NOMO-1 (cell line): ENCODE results near the gene CPS1.

Source experiments
- DNase-seq, 2 experiments: peaks; one replicate each; lab custom pipeline; 2025; ENCODE audit not compliant: unreplicated experiment in 2 of 2; lab: John Stamatoyannopoulos, UW

The CPS1 gene

GRCh38 chr2:210673117-210673516 is 116.7 kb downstream of the CPS1 start:
- DNase-seq = no peak

GRCh38 chr2:210676067-210676466 is 119.7 kb downstream of the CPS1 start:
- DNase-seq = no peak

- DNase-seq = no peak
Observed at GRCh38 chr2:210681491-210681890, 125.1 kb downstream of the CPS1 start.

- no peak for DNase-seq
Observed at GRCh38 chr2:210686401-210686800, 130.0 kb downstream of the CPS1 start.

DNA sequence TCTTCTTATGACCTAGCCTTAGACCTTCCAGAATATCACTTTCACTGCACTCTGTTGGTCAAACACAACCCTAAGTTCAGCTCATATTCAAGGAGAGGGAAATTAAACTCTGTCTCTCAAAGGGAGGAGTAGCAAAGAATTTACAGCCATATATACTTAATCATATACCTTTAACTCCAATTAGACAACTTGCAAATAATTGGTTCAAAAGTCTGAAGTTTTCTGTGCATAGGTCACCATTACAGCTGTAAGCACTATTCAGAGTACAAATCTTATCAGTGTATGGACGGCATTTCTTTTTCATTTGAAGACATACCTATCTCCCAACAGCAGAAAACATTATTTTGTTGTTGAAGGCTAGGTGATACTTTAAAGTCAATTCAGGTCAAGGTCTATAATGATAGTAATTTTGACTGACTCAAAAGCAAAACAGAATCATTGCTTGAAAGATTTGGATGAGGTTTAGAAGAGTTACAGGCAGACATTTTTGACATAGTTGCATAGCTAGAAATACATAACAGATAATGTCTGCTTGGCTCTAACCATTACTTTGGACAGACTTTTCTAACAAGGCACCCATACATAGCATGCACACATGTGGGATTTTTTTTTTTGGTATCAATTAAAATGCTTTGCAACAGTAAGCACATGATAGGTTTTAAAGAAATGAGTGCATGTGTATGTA is 131.5 kb downstream of the CPS1 start:
- DNase-seq = no peak

GRCh38 chr2:210707900-210708299 is 151.5 kb downstream of the CPS1 start:
- no peak for DNase-seq

DNA sequence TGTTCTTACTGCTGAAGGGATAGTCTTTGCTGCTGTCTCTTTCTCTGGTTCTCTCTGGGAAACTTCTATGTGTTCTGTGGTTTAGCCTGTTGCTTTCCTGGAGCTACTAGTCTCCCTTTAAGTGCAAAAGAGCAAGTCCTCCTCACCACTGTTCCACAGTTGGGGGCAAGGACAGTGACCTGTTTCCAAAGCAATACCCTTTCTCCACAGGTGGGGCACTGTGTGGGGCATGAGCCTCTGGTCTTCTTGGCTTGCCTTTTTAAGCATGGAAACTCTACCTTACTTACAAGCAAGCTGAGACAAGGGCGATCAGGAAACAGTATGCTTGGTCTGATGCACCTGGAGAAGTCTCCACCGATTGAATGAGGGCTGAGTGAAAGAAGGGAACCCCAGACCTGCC is 156.7 kb downstream of the CPS1 start:
- DNase-seq = no peak

GRCh38 chr2:210715560-210716082 is 159.2 kb downstream of the CPS1 start:
- DNase-seq = no peak

GRCh38 chr2:210718503-210718902 is 162.1 kb downstream of the CPS1 start:
- DNase-seq = no peak

DNA sequence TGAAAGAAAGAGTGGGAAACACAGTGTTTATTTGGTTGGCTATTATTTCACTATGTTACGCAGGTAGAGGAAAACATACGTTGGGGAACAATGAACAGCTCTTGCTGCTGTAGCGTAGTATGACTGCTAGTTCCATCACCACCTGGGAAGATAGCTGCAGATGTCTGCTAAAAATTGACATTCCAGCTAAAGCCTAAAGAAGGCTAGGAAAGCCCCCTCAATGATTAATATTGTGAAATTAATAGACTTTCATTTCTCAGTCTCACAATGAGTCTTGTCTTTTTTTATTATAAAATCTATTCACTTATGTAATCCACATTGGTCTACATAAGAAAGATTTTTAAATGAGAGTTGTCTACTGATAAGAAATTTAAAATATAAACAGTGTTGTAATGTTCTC is 165.7 kb downstream of the CPS1 start:
- DNase-seq = no peak

GRCh38 chr2:210727549-210727948 is 171.2 kb downstream of the CPS1 start:
- no peak for DNase-seq
